Kidney epithelial cell (primary cell): ENCODE results near the gene CSNK1D. TPM values are rescaled to one million over a fixed set of nuclear protein-coding genes. Genes with fewer than 3 reads are reported as not detected.
"Not testable (repeated sequence)": the region's sequence is repeated elsewhere in the genome, so short reads cannot be mapped to it uniquely, and the experiment has no call there.

Experiments
- DNase-seq: peaks from one replicate; pipeline ENCODE4 v3.0.0-alpha.2; 2010; ENCODE audit warnings: low read depth
- H3K27me3 ChIP-seq: 2 replicates; pipeline ENCODE4 v1.6.0; 2011; ENCODE audit warnings: low read length; ENCODE audit not compliant: control insufficient read depth, insufficient read depth
- H3K36me3 ChIP-seq: 2 replicates; pipeline ENCODE4 v1.5.1; 2011; ENCODE audit warnings: low read length; ENCODE audit not compliant: control insufficient read depth, insufficient read depth
- H3K4me3 ChIP-seq: 2 replicates; pipeline ENCODE4 v1.5.1; 2011; ENCODE audit warnings: low read depth, mild to moderate bottlenecking, control low read depth, low read length
- CTCF ChIP-seq: IDR thresholded peaks from 2 replicates; pipeline ENCODE4 v1.5.1; 2011; ENCODE audit warnings: mild to moderate bottlenecking, moderate library complexity, low read length, control low read depth, inconsistent platforms; ENCODE audit not compliant: insufficient read depth, poor library complexity, severe bottlenecking
- total RNA-seq: library from RNA; depleted of rRNA; stranded (reverse); fragments of >200 nt; gene quantifications from 2 replicates; pipeline ENCODE4 v1.2.3, GENCODE V29; 2015

The CSNK1D gene
- total RNA-seq, 1 donor from 2014 or later = 61.7 TPM

- H3K4me3 ChIP-seq = no peak overlapping the region
- TF ChIP-seq CTCF = peak; percentile 14
- peaks cover 14% of the 10 kb centered on the region for H3K36me3 ChIP-seq
- no peak for DNase-seq
- H3K27me3 ChIP-seq = no peaks in the 10 kb centered on the region
Measured at GRCh38 chr17:82257473-82257872, 16.0 kb downstream of the CSNK1D start.

GRCh38 chr17:82256242-82256885 is 17.1 kb downstream of the CSNK1D start:
- Histone ChIP-seq H3K4me3 (no peak overlapping the region), H3K36me3 (peaks cover 17% of the 10 kb centered on the region), H3K27me3 (no peaks in the 10 kb centered on the region)
- no peak for TF ChIP-seq CTCF
- DNase-seq = no peak

GRCh38 chr17:82255402-82255972 is 18.0 kb downstream of the CSNK1D start:
- DNase-seq = no peak
- Histone ChIP-seq H3K36me3 (peaks cover 13% of the 10 kb centered on the region), H3K4me3 (no peak overlapping the region), H3K27me3 (no peaks in the 10 kb centered on the region)
- TF ChIP-seq CTCF = no peak

GRCh38 chr17:82254746-82255145 is 18.8 kb downstream of the CSNK1D start:
- not testable (repeated sequence) for H3K27me3 ChIP-seq, DNase-seq, H3K4me3 ChIP-seq
- peaks cover 13% of the 10 kb centered on the region for H3K36me3 ChIP-seq

- H3K36me3 ChIP-seq = peaks cover 13% of the 10 kb centered on the region
- H3K27me3 ChIP-seq, DNase-seq, H3K4me3 ChIP-seq: not testable (repeated sequence)
Measured at GRCh38 chr17:82254096-82254495, 19.4 kb downstream of the CSNK1D start.

- no peak for TF ChIP-seq CTCF
- H3K36me3 ChIP-seq = peaks cover 13% of the 10 kb centered on the region
Measured at GRCh38 chr17:82253179-82253544, 20.3 kb downstream of the CSNK1D start.

GRCh38 chr17:82252511-82253178 is 20.9 kb downstream of the CSNK1D start:
- no peak for DNase-seq
- H3K4me3 ChIP-seq = no peak overlapping the region
- TF ChIP-seq CTCF = no peak
- H3K27me3 ChIP-seq = no peaks in the 10 kb centered on the region
- H3K36me3 ChIP-seq = peaks cover 13% of the 10 kb centered on the region

More at GRCh38 chr17:82253179-82253544, 20.3 kb downstream of the CSNK1D start:
- DNase-seq = no peak
- H3K27me3 ChIP-seq = no peaks in the 10 kb centered on the region
- H3K4me3 ChIP-seq = no peak overlapping the region
